HG03457 (cell line): ENCODE measurements around the gene CACNA1I.

Experiments used
- ATAC-seq: cut with Tn5 transposase; IDR thresholded peaks from one replicate; pipeline ENCODE4 v1.9.1; 2021; ENCODE audit warnings: moderate number of reproducible peaks; ENCODE audit not compliant: unreplicated experiment

CACNA1I gene

GRCh38 chr22:39646398-39647063 lies 76.0 kb downstream of the CACNA1I start:
- ATAC-seq, result no peak

GRCh38 chr22:39647836-39648629 lies 77.5 kb downstream of the CACNA1I start:
- ATAC-seq, result no peak

GRCh38 chr22:39648630-39648950 lies 78.0 kb downstream of the CACNA1I start:
- ATAC-seq, result no peak

- ATAC-seq, result no peak
Measured at GRCh38 chr22:39649500-39650089, 79.0 kb downstream of the CACNA1I start.

- ATAC-seq, result no peak
Measured at GRCh38 chr22:39651053-39651996, 80.8 kb downstream of the CACNA1I start.

GRCh38 chr22:39652990-39653786 lies 82.6 kb downstream of the CACNA1I start:
- no peak for ATAC-seq

- ATAC-seq, result no peak
Measured at GRCh38 chr22:39653787-39654077, 83.2 kb downstream of the CACNA1I start.

GRCh38 chr22:39654131-39654926 lies 83.8 kb downstream of the CACNA1I start:
- no peak for ATAC-seq

GRCh38 chr22:39655004-39655579 lies 84.5 kb downstream of the CACNA1I start:
- no peak for ATAC-seq

- no peak for ATAC-seq
Measured at GRCh38 chr22:39655831-39656230, 85.3 kb downstream of the CACNA1I start.

GRCh38 chr22:39656495-39657490 lies 86.2 kb downstream of the CACNA1I start:
- no peak for ATAC-seq

- ATAC-seq, result no peak
Measured at GRCh38 chr22:39658367-39658766, 87.8 kb downstream of the CACNA1I start.

GRCh38 chr22:39658806-39659463 lies 88.4 kb downstream of the CACNA1I start:
- no peak for ATAC-seq

GRCh38 chr22:39661501-39661841 lies 90.9 kb downstream of the CACNA1I start:
- no peak for ATAC-seq

GRCh38 chr22:39661842-39662685 lies 91.5 kb downstream of the CACNA1I start:
- no peak for ATAC-seq

- no peak for ATAC-seq
Measured at GRCh38 chr22:39662686-39663052, 92.1 kb downstream of the CACNA1I start.

GRCh38 chr22:39663751-39664150 lies 93.2 kb downstream of the CACNA1I start:
- ATAC-seq, result no peak
